Uterus (tissue), 2 donors: ENCODE data around the gene U2AF1L4.

Experiments
- POLR2A ChIP-seq, 2 donors: fragments of 450-650 bp; IDR thresholded peaks; one replicate each; pipeline ENCODE4 v1.6.1; 2016; ENCODE audit warnings: antibody characterized with exemption in 2 of 2, mild to moderate bottlenecking in 1 of 2, moderate library complexity in 1 of 2
- TF ChIP-seq, protein P1 (sequence below), 4 experiments: fragments of 200-600 bp in 2 of 4; fragments of 450-650 bp in 2 of 4; sonication (generic) in 2 of 4; IDR thresholded peaks; one replicate each; pipeline ENCODE4 v1.5.1; 2016 to 2019; ENCODE audit warnings: antibody characterized with exemption in 4 of 4, mild to moderate bottlenecking in 2 of 4, moderate library complexity in 1 of 4

DNA sequence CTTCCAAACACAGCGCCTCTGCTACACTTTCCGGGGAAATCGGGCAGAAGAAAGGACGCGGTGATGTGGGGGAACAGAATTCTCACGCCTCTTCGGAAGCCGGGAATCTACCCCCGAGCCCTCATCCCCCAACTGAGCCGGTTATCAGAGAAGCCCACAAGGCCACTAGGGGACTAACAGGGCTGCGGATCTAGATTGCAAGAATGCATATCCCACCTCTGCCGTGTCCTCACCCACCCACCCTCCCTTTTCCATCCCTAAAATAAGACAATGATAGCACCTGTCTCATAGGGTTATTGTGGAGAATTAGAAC, 4.1 kb downstream of the U2AF1L4 start:
- TF ChIP-seq, protein P1, sequence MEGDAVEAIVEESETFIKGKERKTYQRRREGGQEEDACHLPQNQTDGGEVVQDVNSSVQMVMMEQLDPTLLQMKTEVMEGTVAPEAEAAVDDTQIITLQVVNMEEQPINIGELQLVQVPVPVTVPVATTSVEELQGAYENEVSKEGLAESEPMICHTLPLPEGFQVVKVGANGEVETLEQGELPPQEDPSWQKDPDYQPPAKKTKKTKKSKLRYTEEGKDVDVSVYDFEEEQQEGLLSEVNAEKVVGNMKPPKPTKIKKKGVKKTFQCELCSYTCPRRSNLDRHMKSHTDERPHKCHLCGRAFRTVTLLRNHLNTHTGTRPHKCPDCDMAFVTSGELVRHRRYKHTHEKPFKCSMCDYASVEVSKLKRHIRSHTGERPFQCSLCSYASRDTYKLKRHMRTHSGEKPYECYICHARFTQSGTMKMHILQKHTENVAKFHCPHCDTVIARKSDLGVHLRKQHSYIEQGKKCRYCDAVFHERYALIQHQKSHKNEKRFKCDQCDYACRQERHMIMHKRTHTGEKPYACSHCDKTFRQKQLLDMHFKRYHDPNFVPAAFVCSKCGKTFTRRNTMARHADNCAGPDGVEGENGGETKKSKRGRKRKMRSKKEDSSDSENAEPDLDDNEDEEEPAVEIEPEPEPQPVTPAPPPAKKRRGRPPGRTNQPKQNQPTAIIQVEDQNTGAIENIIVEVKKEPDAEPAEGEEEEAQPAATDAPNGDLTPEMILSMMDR (IDR thresholded peaks at IDR 0.05) = no peak
- TF ChIP-seq POLR2A (IDR thresholded peaks at IDR 0.05) = no peak
